GM23338 (cell line): Measurements from ENCODE around the gene TRAM2. TPM values are rescaled to one million over a fixed set of nuclear protein-coding genes. Genes with fewer than 3 reads are reported as not detected.

Source experiments
- ATAC-seq: fragments of 200-7000 bp; cut with Tn5 transposase; 3 replicates; pipeline ENCODE4 v1.9.1; 2020
- DNase-seq: peaks from one replicate; pipeline ENCODE4 v3.0.0-alpha.2; 2015; ENCODE audit warnings: low spot score
- H2AFZ ChIP-seq: fragments of 200-600 bp; sonication (generic); 2 replicates; pipeline ENCODE4 v1.8.0; 2016; ENCODE audit warnings: antibody characterized with exemption, mild to moderate bottlenecking, moderate library complexity
- H3F3A ChIP-seq: fragments of 200-600 bp; sonication (generic); replicated peaks from 2 replicates; pipeline ENCODE4 v1.8.0; 2017; ENCODE audit warnings: antibody characterized with exemption, mixed run types, low read depth
- H3K27ac ChIP-seq: fragments of 200-600 bp; sonication (generic); 2 replicates; pipeline ENCODE4 v1.6.1; 2016; ENCODE audit warnings: low read depth
- H3K27me3 ChIP-seq: fragments of 200-600 bp; sonication (generic); 2 replicates; pipeline ENCODE4 v1.8.0; 2016; ENCODE audit warnings: mild to moderate bottlenecking, mixed run types, moderate library complexity; ENCODE audit not compliant: insufficient read depth
- H3K36me3 ChIP-seq: fragments of 200-600 bp; sonication (generic); 2 replicates; pipeline ENCODE4 v1.8.0; 2016; ENCODE audit warnings: mild to moderate bottlenecking; ENCODE audit not compliant: insufficient read depth
- H3K4me1 ChIP-seq: fragments of 200-600 bp; sonication (generic); 2 replicates; pipeline ENCODE4 v1.8.0; 2016; ENCODE audit warnings: mild to moderate bottlenecking, moderate library complexity; ENCODE audit not compliant: insufficient read depth
- H3K4me2 ChIP-seq: fragments of 200-600 bp; sonication (generic); 2 replicates; pipeline ENCODE4 v1.7.1; 2017; ENCODE audit warnings: mixed run types
- H3K4me3 ChIP-seq: fragments of 200-600 bp; sonication (generic); 2 replicates; pipeline ENCODE4 v1.6.1; 2016; ENCODE audit warnings: mixed run types
- H3K79me2 ChIP-seq: fragments of 200-600 bp; sonication (generic); replicated peaks from 2 replicates; pipeline ENCODE4 v1.8.0; 2017; ENCODE audit warnings: mild to moderate bottlenecking; ENCODE audit not compliant: insufficient read depth
- H3K9me2 ChIP-seq: fragments of 200-600 bp; sonication (generic); 2 replicates; pipeline ENCODE4 v1.8.0; 2017; ENCODE audit not compliant: insufficient read depth
- H4K20me1 ChIP-seq: fragments of 200-600 bp; sonication (generic); replicated peaks from 2 replicates; pipeline ENCODE4 v1.8.0; 2017; ENCODE audit warnings: mild to moderate bottlenecking; ENCODE audit not compliant: insufficient read depth
- H3K27ac Mint-ChIP-seq: 2 replicates; pipeline ENCODE4 v1.8.0; 2020; ENCODE audit warnings: inconsistent platforms, mild to moderate bottlenecking, moderate library complexity, mixed read lengths
- H3K27me3 Mint-ChIP-seq: 3 replicates; pipeline ENCODE4 v1.8.0; 2022; ENCODE audit warnings: low read depth, mild to moderate bottlenecking, moderate library complexity, mixed read lengths, inconsistent platforms; ENCODE audit not compliant: insufficient read depth, poor library complexity
- H3K36me3 Mint-ChIP-seq: 3 replicates; pipeline ENCODE4 v1.8.0; 2021; ENCODE audit warnings: low read depth, mild to moderate bottlenecking, inconsistent platforms, moderate library complexity, mixed read lengths
- H3K4me1 Mint-ChIP-seq: 3 replicates; pipeline ENCODE4 v1.8.0; 2020; ENCODE audit warnings: mild to moderate bottlenecking, inconsistent platforms, mixed read lengths
- H3K4me3 Mint-ChIP-seq: 3 replicates; pipeline ENCODE4 v1.8.0; 2021; ENCODE audit warnings: moderate library complexity, mild to moderate bottlenecking, inconsistent platforms, mixed read lengths
- H3K9me3 Mint-ChIP-seq: 3 replicates; pipeline ENCODE4 v1.8.0; 2020; ENCODE audit warnings: moderate library complexity, mild to moderate bottlenecking, inconsistent platforms, mixed read lengths
- CREB1 ChIP-seq: fragments of 250-450 bp; sonication (Bioruptor Pico); IDR thresholded peaks from 2 replicates; pipeline ENCODE4 v1.5.0; 2020; ENCODE audit warnings: low read depth, mild to moderate bottlenecking, moderate library complexity
- CTCF ChIP-seq, 2 experiments: fragments of 200-600 bp in 1 of 2; sonication (generic) in 1 of 2; conservative IDR thresholded peaks; 2 replicates each; pipeline versions ENCODE4 v1.5.1 to v1.6.1; 2016 to 2017; ENCODE audit warnings: antibody characterized with exemption in 2 of 2, low read depth in 2 of 2, mild to moderate bottlenecking in 2 of 2, moderate library complexity in 1 of 2
- EZH2 ChIP-seq: fragments of 200-600 bp; sonication (generic); IDR thresholded peaks from one replicate; pipeline ENCODE4 v1.8.0; 2017; ENCODE audit warnings: antibody characterized with exemption, mild to moderate bottlenecking, low read depth; ENCODE audit not compliant: unreplicated experiment
- EZH2phosphoT487 ChIP-seq: fragments of 200-600 bp; sonication (generic); IDR thresholded peaks from one replicate; pipeline ENCODE4 v1.8.1; 2018; ENCODE audit warnings: antibody characterized with exemption; ENCODE audit not compliant: unreplicated experiment
- JUNB ChIP-seq: IDR thresholded peaks from one replicate; pipeline ENCODE4 v1.6.1; 2016; ENCODE audit warnings: antibody characterized with exemption; ENCODE audit not compliant: unreplicated experiment
- NANOG ChIP-seq: IDR thresholded peaks from 2 replicates; pipeline ENCODE4 v1.6.1; 2016; ENCODE audit warnings: antibody characterized with exemption, borderline replicate concordance
- POLR2AphosphoS5 ChIP-seq: IDR thresholded peaks from 2 replicates; pipeline ENCODE4 v1.6.1; 2016; ENCODE audit warnings: antibody characterized with exemption, low read depth
- STAT1 ChIP-seq: IDR thresholded peaks from one replicate; pipeline ENCODE4 v1.6.1; 2016; ENCODE audit warnings: antibody characterized with exemption; ENCODE audit not compliant: unreplicated experiment
- ZNF114 ChIP-seq: fragments of 250-450 bp; sonication (Bioruptor Pico); IDR thresholded peaks from 2 replicates; pipeline ENCODE4 v1.5.0; 2020; ENCODE audit warnings: mild to moderate bottlenecking, moderate library complexity
- ZNF331 ChIP-seq: fragments of 250-450 bp; sonication (Bioruptor Pico); IDR thresholded peaks from 2 replicates; pipeline ENCODE4 v1.5.0; 2020; ENCODE audit warnings: low read depth, mild to moderate bottlenecking, moderate library complexity
- polyA plus RNA-seq: library from polyadenylated mRNA; unstranded; fragments of >200 nt; fragmentation: Nextera tagmentation; extraction: Ambion mirVana; gene quantifications from 2 replicates; pipeline ENCODE4 v1.2.1, GENCODE V29; 2016
- total RNA-seq: library from RNA; depleted of rRNA; stranded (reverse); fragments of >200 nt; shearing (Covaris generic); gene quantifications from 2 replicates; pipeline ENCODE4 v1.2.3, GENCODE V29; 2014
- TF ChIP-seq, protein P1 (sequence below): fragments of 250-450 bp; sonication (Bioruptor Pico); IDR thresholded peaks from 2 replicates; pipeline ENCODE4 v1.5.0; 2020; ENCODE audit warnings: mild to moderate bottlenecking, moderate library complexity
- TF ChIP-seq, protein P2 (sequence below): IDR thresholded peaks from 2 replicates; pipeline ENCODE4 v1.6.1; 2016; ENCODE audit warnings: antibody characterized with exemption
- TF ChIP-seq, protein P3 (sequence below): IDR thresholded peaks from one replicate; pipeline ENCODE4 v1.6.1; 2018; ENCODE audit warnings: antibody characterized with exemption; ENCODE audit not compliant: unreplicated experiment

The TRAM2 gene
- total and polyA plus RNA-seq, 2 experiments from 2014 or later, result 4.0 to 14.0 TPM

DNA sequence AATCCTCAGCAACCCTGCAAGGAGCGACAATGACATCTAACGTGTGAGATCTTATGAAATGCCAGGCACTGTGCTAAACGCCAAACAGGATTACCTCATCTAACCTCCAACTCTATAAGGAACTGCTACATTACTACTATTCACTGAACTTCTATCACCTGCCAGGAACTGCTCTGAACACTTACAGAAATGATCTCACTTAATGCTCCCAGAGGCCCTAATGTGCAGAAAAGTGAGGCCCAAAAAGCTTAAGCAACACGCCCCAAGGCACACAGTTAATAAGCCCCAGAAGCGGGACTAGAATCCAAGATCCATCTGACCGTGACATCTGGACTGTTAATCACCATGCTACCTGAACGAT, 28.5 kb downstream of the TRAM2 start:
- H3K27ac ChIP-seq, result no peak overlapping the region
- DNase-seq, result no peak
- H3K36me3 Mint-ChIP-seq, result no peaks in the 10 kb centered on the region
- H3K36me3 ChIP-seq, result no peaks in the 10 kb centered on the region
- H3K9me2 ChIP-seq, result peaks cover 5% of the 10 kb centered on the region
- TF ChIP-seq CTCF (conservative IDR thresholded peaks at IDR 0.05; ENCODE audit: low read depth in 2 of 2), result no peak
- TF ChIP-seq ZNF114 (CRISPR knock-in tag), result no peak
- TF ChIP-seq CREB1 (CRISPR knock-in tag), result no peak
- TF ChIP-seq, protein P1, sequence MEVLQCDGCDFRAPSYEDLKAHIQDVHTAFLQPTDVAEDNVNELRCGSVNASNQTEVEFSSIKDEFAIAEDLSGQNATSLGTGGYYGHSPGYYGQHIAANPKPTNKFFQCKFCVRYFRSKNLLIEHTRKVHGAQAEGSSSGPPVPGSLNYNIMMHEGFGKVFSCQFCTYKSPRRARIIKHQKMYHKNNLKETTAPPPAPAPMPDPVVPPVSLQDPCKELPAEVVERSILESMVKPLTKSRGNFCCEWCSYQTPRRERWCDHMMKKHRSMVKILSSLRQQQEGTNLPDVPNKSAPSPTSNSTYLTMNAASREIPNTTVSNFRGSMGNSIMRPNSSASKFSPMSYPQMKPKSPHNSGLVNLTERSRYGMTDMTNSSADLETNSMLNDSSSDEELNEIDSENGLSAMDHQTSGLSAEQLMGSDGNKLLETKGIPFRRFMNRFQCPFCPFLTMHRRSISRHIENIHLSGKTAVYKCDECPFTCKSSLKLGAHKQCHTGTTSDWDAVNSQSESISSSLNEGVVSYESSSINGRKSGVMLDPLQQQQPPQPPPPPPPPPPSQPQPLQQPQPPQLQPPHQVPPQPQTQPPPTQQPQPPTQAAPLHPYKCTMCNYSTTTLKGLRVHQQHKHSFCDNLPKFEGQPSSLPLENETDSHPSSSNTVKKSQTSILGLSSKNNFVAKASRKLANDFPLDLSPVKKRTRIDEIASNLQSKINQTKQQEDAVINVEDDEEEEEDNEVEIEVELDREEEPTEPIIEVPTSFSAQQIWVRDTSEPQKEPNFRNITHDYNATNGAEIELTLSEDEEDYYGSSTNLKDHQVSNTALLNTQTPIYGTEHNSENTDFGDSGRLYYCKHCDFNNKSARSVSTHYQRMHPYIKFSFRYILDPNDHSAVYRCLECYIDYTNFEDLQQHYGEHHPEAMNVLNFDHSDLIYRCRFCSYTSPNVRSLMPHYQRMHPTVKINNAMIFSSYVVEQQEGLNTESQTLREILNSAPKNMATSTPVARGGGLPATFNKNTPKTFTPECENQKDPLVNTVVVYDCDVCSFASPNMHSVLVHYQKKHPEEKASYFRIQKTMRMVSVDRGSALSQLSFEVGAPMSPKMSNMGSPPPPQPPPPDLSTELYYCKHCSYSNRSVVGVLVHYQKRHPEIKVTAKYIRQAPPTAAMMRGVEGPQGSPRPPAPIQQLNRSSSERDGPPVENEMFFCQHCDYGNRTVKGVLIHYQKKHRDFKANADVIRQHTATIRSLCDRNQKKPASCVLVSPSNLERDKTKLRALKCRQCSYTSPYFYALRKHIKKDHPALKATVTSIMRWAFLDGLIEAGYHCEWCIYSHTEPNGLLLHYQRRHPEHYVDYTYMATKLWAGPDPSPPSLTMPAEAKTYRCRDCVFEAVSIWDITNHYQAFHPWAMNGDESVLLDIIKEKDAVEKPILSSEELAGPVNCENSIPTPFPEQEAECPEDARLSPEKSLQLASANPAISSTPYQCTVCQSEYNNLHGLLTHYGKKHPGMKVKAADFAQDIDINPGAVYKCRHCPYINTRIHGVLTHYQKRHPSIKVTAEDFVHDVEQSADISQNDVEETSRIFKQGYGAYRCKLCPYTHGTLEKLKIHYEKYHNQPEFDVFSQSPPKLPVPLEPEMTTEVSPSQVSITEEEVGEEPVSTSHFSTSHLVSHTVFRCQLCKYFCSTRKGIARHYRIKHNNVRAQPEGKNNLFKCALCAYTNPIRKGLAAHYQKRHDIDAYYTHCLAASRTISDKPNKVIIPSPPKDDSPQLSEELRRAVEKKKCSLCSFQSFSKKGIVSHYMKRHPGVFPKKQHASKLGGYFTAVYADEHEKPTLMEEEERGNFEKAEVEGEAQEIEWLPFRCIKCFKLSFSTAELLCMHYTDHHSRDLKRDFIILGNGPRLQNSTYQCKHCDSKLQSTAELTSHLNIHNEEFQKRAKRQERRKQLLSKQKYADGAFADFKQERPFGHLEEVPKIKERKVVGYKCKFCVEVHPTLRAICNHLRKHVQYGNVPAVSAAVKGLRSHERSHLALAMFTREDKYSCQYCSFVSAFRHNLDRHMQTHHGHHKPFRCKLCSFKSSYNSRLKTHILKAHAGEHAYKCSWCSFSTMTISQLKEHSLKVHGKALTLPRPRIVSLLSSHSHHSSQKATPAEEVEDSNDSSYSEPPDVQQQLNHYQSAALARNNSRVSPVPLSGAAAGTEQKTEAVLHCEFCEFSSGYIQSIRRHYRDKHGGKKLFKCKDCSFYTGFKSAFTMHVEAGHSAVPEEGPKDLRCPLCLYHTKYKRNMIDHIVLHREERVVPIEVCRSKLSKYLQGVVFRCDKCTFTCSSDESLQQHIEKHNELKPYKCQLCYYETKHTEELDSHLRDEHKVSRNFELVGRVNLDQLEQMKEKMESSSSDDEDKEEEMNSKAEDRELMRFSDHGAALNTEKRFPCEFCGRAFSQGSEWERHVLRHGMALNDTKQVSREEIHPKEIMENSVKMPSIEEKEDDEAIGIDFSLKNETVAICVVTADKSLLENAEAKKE (CRISPR knock-in tag), result no peak
- TF ChIP-seq, protein P2, sequence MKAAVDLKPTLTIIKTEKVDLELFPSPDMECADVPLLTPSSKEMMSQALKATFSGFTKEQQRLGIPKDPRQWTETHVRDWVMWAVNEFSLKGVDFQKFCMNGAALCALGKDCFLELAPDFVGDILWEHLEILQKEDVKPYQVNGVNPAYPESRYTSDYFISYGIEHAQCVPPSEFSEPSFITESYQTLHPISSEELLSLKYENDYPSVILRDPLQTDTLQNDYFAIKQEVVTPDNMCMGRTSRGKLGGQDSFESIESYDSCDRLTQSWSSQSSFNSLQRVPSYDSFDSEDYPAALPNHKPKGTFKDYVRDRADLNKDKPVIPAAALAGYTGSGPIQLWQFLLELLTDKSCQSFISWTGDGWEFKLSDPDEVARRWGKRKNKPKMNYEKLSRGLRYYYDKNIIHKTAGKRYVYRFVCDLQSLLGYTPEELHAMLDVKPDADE, result no peak
- TF ChIP-seq, protein P3, sequence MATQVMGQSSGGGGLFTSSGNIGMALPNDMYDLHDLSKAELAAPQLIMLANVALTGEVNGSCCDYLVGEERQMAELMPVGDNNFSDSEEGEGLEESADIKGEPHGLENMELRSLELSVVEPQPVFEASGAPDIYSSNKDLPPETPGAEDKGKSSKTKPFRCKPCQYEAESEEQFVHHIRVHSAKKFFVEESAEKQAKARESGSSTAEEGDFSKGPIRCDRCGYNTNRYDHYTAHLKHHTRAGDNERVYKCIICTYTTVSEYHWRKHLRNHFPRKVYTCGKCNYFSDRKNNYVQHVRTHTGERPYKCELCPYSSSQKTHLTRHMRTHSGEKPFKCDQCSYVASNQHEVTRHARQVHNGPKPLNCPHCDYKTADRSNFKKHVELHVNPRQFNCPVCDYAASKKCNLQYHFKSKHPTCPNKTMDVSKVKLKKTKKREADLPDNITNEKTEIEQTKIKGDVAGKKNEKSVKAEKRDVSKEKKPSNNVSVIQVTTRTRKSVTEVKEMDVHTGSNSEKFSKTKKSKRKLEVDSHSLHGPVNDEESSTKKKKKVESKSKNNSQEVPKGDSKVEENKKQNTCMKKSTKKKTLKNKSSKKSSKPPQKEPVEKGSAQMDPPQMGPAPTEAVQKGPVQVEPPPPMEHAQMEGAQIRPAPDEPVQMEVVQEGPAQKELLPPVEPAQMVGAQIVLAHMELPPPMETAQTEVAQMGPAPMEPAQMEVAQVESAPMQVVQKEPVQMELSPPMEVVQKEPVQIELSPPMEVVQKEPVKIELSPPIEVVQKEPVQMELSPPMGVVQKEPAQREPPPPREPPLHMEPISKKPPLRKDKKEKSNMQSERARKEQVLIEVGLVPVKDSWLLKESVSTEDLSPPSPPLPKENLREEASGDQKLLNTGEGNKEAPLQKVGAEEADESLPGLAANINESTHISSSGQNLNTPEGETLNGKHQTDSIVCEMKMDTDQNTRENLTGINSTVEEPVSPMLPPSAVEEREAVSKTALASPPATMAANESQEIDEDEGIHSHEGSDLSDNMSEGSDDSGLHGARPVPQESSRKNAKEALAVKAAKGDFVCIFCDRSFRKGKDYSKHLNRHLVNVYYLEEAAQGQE, result no peak
- TF ChIP-seq POLR2AphosphoS5, result no peak
- no peak for TF ChIP-seq EZH2phosphoT487
- TF ChIP-seq EZH2, result no peak
- no peak for TF ChIP-seq NANOG
- no peak for TF ChIP-seq STAT1
- TF ChIP-seq JUNB, result no peak
- no peak for TF ChIP-seq ZNF331 (CRISPR knock-in tag)
- peaks cover 58% of the 10 kb centered on the region for H3K79me2 ChIP-seq
- no peaks in the 10 kb centered on the region for H3K9me3 Mint-ChIP-seq
- no peak overlapping the region for H3K4me3 ChIP-seq
- H4K20me1 ChIP-seq, result peaks cover 3% of the 10 kb centered on the region; the same call in 1 of the 2 replicates
- H2AFZ ChIP-seq, result no peak overlapping the region
- peaks cover 7% of the 10 kb centered on the region for H3K27me3 Mint-ChIP-seq
- peaks cover 41% of the 10 kb centered on the region for H3K4me1 ChIP-seq
- no peaks in the 10 kb centered on the region for H3K27me3 ChIP-seq
- H3K4me1 Mint-ChIP-seq, result peaks cover 66% of the 10 kb centered on the region
- no peak overlapping the region for H3K4me3 Mint-ChIP-seq
- H3F3A ChIP-seq, result 0 out of 2 replicates have a peak, but pooled peaks cover 11% of the 10 kb centered on the region
- no peak overlapping the region for H3K27ac Mint-ChIP-seq
- no peak overlapping the region for H3K4me2 ChIP-seq
- ATAC-seq, result no peak
